Hematopoietic multipotent progenitor cell treated with erythropoietin and hydrocortisone succinate and interleukin-3 and kit ligand, for 8 days (in vitro differentiated cells): ENCODE data around the gene SKI.
A peak's percentile ranks its signal among the peaks of the same experiment; 100 is the strongest.

Source experiments
- DNase-seq: peaks from one replicate; pipeline ENCODE4 v3.0.0-alpha.2; 2015

The SKI gene

DNA sequence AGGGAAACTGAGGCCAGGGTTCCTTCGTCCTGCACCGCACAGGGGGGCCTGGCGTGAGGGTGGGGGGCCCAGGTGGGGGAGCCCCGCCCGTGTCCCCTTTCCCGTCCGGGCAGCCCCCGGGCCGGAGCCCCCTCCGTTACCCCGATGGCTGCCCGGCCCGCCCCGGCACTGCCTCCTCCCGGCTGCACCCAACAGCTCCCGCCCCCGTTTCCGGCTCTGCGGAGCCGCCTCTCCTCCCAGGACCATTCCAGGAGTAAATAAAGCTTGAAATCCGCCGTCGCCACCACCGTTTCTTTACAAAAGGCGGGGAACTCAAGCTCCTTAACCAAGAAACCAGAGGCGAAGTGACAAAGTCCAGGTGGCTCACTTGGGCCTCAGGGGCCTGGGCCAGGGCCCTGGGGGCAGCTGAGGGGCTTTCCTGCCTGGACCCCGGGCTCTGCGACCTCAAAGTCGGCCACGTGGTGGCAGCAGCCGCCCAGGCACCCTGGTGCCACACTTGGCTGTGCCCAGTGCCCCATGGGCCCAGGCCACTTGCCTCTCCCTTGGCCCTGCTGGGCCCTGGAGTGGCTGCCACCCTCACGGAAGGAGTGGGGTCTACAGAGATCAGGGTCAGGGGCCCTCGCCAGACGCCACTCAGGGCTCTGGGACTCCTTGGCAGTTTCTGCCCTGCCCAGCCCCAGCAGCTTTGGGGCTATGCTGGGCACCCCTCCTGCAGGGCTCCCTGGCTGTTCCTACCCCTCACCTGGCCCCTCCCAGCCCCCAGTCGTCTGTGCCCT is 33.0 kb upstream of the SKI start:
- peak; percentile 86 for DNase-seq

DNA sequence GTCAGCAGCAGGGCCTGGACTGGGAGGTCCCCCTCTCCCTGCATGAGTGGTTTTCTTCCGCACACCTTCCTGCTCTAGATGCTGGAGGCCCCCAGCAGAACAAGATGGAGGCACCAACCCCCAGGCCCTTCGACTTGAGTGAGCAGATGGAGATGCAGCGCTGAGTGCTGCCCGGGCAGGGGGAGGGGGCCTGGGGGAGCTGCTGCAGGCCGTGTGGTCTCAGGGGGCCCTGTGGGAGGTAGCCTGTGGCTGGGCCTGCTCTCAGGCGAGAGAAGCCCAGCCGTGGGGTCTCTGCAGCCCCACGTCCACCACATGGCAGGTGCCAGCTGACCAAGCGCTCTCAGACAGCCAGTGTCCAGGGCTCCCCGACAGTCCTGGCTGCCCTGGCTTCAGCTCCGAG is 32.3 kb upstream of the SKI start:
- DNase-seq, result no peak

DNA sequence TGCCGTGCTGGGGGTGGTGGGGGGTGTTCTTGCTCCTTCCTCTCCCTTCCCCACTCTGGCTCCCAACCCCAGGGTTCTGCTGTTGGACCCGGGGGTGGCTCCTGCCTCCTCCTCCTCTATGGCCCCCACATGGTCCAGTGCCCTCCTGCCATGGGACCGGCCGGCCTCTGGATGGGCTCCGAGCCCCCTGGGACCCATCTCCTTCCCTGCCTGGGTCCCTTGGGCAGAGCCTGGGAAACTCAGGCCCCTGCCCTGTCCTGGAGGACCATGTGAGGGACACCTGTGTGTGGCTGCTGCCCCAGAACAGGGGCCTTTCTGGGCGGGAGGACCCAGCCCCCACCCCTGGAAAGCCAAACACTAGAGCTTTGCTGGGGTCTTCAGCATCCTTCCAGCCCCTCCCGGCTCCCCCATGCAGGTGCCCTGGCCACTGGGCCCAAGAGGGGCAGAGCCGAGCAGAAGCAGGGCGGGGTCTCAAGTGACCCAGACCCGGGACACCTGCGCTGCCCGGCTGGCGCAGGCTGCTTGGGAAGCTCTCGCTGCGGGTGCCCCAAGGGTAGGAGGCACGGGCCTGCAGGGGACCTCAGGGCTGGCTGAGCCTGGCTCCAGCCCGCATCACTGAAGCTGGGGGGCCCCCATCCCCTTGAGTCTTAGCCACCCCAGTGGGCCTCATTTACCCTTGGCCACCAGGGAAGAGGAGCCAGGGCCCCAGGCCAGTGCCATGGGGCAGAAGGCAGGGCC is 31.0 kb upstream of the SKI start:
- DNase-seq, result no peak

DNA sequence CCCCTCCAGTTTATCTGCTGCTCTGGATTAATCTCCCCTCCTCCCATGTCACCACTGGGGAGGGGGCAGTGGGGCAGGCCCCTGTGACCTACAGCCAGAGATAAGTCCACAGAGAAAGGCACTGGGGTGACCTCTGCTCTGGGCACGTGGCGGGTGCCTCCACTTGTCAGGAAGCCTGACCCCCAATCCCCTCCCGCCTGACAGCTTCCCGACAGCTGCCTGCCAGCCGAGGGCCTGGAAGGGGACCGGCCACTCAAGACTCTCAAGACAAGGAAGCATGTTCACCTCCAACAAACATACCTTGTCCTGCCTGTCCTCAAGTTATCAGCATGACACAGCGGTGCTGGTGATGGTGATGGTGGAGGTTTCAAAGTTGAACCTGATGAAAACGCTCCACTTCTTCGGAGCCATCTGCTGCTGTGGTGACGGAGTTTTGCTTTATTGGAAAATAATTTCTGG is 30.4 kb upstream of the SKI start:
- DNase-seq, result no peak

DNA sequence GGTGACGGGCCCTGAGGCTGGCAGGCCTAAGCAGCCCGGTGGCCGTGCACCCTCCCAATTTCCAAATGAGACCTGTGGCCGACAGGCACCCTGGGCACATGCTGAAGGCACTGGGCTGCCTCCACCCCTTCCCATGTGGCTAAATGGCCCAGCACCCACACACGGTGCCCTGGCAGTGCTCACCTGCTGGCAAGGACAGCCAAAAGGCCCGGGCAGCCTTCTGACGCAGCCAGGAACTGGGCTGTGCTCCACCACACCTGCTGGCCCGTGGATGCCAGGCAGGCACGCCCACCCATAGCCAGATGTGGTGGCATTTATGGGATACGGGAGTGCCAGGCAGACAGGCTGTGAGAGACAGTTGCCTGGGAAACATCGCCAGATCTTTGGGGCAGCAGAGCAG is 29.5 kb upstream of the SKI start:
- no peak for DNase-seq

DNA sequence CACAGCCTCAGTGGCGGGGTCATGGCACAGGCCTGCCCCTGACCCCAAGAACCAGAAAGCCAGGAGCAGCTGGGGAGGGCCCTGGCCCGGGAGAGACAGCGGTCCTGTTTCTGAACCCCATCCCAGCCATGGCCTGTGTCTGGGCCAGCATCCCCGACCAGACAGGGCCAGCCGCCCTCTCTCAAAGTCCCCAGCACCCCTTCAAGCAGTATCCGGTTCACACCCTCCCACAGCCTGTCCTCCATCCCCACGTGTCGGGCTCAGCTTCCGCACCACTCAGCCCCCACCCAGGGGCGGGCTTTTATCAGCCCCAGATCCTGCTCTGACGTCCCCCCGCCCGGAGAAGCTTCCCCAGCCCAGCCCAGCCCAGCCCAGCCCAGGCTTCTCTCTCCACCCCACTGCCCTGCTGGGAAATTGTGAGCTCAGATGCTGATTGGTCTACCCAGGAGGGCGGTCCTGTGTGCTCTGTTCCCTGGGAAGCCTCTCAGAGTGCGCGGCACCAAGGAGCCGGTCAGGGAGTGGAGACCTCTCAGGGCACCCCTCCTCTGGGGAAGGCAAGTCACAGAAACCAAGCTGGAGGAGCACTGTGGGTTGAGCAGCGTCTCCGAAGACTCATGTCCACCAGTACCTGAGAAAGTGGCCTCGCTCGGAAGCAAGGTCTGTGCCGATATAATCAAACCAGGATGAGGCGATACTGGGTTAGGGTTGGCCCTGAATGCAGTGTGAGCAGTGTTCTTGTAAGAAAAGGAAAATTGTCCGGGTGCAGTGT is 28.9 kb upstream of the SKI start:
- DNase-seq, result peak; percentile 96

DNA sequence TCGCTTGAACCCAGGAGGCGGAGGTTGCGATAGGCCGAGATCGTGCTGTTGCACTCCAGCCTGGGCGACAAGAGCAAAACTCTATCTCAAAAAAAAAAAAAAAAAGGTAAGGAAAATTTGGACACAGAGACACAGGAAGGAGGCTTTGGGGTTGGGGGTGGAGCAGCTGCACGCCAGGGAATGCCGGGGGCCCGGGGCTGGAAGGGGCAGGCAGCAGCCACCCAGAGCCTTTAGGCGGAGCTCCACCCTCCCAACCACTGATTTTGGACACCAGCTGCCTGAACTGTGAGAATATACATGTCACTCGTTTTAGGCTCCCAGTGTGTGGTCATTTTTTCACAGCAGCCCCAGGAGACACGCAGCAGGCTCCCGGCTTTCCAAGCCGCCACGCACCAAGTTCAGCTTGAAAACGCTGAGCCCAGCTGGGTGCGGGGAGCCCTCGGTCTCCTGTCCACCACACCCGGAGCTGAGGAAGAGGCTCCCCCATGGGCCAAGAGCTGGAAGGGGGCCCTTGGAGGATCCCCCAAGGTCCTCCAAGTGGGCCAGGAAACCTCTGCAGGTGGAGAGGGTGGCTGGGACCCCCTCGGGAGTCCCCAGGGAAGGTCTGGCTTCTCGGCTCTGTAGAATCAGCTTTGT is 27.7 kb upstream of the SKI start:
- DNase-seq, result no peak

DNA sequence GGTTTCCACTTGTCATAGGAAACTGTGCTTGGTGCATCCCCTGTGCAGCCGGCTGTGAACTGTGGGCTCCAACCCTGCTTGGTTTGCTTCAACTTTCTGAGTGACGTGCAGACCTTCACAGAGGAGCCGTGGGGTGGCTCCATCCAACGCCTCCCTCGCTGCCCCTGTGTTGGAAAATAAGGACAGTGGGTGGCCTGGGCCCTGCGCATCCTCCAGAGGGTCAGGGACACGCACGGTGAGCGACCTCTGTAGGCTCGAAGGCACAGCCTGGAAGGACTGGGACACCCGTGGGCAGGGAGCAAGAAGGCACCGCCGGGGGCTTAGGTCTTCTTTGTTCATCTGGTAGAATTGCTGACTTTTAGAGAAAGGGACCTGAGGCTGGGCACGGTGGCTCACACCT is 27.1 kb upstream of the SKI start:
- DNase-seq, result no peak

DNA sequence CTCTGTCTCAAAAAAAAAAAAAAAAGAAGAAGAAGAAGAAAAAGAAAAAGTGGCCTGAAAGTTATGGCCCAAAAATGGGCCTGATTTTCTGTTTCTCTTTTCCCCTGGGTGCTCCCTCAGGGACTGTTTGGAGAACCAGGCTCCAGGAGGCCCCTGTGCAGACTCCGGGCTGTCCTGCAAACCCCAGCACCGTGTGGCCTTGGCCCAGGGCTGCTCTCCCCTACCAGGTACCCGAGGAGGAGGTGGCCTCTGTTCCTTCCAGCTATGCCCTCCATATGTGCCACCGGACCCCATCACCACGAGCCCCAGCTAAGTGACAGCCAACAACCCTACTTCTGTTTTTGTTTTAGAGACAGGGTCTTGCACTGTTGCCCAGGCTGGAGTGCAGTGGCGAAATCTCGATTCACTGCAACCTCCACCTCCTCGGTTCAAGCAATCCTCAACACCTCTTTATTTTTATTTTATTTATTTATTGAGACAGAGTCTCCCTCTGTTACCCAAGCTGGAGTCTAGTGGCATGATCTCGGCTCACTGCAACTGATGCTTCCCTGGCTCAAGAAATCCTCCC is 26.0 kb upstream of the SKI start:
- DNase-seq, result no peak

DNA sequence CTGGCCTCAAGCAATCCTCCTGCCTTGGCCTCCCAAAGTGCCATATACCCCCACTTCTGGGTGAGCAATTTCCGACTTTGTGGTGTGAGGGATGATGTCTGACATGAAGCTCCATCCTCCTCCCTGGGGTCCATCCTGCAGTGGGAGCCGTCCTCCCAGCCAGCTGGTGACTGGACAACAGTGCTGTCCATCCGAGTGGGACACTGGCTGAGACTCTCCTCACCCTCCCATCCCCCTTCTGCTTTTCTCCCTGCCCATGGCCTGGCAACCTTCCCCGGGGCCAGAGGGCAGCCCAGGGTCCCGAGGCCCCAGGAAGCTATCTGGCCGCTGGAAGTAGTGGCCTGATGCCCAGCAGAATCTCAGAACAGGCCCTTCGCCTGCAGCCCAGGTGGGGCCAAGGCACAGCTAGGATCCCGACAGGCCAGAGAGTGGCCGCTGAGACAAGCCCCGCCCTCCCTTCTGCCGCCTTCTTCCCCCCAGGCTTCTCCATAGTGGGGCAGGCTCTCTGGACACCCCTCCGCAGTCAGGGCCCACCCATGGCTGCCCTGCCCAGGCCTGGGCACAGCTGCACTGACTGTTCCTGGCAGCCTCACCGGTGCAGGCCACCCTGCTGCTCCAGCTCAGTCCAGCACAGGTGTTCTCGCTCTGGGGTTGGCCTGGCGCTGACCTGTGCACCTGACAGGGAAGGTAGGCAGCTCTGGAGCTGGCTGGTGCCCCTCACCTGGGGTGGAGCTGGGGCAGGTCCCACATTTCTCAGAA is 25.1 kb upstream of the SKI start:
- no peak for DNase-seq

DNA sequence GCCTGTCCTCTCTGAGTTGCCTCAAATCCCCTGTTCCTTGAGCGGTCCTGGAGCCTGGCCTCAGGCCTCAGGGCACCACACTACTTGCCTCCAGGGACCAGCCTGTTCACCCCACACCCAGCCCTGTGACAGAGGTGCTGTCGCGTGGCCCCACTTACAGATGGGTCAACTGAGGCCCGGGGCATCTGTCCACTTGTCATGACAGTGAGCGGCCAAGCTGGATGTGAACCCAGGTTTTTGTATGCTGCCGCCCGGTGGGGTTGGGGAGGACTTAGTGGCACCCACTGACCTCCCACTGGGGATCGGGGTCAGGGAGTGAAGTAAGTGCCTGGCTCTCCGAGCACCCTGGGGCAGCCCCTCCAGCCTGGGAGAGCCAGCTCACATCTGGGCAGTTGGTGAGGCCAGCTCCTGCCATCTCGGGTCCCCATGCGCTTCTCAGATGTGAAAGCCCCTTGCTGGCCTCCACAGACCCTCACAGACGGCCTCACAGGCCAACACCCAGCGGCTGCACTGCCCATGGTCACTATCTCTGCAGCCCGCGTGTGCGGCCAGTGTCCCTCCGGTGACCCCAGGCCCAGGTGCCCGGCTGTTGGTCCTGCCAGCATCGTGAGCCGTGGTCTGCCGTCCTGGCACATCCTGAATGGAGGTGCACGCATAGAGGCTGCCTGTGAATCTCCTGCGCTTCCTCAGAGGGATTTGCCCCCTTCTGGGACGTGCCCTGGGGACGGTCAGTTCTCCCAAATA is 24.3 kb upstream of the SKI start:
- DNase-seq, result no peak

DNA sequence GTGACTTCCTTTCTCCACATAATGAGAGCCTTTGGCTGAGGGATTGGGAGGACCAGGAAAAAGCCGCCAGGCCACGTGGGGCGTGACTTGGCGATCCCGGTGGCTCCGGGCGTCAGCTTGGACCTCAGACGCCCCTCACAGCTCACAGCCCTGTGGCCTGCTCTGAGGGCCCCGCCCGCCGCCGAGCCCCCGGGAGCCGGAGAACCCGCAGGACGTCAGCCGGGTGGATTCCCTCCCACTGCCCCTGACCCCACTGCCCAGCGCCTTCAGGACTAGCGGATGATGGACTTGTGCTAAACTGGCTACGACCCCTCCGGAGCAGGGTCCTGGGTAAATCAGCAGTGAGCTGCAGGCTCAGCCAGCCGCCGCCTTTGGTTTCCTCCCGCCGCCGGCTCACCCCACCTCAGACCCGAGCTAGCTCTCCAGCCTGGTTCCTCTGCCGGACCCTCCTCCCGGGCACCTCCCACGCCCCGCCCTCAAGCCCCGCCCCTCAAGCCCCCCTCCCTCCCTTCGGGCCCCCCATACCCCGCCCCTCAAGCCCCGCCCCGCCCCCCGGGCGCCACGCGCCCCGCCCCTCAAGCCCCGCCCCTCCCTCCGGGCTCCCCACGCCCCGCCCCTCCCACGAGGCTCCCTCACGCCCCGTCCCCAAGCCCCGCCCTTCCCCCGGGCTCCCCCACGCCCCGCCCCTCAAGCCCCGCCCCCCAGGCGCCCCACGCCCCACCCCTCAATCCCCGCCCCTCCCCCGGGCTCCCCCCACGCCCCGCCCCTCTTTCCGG is 23.5 kb upstream of the SKI start:
- DNase-seq, result peak; percentile 67

DNA sequence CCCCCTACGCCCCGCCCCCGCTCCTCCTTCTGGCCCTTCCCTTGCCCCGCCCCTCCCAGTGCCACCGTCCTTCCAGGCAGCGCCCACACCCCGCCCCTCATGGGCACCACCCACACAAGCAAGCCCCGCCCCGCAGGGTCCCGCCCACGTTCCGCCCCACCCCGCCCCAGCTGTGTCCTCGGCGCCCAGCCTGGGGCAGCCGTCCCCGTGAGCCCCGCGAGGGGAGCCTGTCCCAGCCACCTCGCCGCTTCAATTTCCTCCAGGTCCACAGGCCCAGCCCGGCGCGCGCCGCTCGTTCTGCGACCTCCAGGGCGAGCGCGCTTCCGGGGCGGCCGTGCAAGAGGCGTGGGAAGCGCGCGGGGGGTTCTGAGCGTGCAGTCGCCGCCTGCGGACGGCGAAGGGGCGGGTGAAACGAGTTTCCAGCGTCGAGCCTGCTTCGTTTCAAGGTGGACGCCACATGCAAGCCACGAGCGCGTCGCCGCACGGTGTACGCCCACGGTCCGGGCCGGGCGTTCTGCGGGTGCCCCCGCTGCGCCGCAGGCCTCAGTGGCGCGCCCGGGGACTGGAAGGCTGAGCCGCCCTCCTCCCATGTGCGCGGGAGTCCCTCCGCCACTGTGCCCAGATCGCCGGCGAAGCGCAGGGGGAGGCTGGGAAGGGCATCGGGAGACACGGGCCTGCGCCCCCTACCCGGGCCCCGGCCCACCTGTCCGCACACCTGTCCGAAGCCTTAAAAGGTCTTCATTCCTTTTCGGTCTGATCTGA is 22.7 kb upstream of the SKI start:
- peak; percentile 84 for DNase-seq

DNA sequence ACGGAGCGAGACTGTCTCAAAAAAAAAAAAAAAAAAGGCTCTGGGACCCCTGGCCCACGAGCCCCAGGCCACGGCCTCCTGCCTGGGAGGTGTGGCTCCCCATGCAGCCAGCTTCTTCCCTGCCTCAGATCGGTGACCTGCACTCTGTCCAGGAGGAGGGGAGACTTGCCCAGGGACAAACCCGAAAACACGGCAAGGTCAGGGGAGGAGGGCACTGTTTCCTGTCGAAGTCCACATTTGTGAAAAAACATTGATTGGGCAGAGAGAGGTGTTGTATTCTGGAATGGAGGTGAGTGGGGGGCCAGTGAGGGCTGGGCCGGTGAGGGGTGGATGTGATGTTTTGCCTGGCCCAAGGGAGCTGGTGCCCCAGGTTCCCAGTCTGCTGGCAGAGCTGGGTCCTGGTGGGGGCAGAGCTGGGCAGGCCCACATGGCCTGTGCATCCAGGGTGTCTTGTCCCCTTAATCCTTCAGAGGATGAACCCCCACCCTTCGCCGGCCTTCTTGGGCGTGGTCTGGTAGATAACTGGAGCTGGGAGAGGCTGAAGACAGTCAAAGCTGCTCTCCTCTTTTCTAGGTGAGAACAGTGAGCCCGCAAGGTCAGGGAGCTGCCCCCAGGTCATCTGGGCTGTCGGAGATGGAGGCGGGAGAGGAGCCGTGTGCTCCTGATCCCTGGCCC is 21.2 kb upstream of the SKI start:
- peak; percentile 77 for DNase-seq

DNA sequence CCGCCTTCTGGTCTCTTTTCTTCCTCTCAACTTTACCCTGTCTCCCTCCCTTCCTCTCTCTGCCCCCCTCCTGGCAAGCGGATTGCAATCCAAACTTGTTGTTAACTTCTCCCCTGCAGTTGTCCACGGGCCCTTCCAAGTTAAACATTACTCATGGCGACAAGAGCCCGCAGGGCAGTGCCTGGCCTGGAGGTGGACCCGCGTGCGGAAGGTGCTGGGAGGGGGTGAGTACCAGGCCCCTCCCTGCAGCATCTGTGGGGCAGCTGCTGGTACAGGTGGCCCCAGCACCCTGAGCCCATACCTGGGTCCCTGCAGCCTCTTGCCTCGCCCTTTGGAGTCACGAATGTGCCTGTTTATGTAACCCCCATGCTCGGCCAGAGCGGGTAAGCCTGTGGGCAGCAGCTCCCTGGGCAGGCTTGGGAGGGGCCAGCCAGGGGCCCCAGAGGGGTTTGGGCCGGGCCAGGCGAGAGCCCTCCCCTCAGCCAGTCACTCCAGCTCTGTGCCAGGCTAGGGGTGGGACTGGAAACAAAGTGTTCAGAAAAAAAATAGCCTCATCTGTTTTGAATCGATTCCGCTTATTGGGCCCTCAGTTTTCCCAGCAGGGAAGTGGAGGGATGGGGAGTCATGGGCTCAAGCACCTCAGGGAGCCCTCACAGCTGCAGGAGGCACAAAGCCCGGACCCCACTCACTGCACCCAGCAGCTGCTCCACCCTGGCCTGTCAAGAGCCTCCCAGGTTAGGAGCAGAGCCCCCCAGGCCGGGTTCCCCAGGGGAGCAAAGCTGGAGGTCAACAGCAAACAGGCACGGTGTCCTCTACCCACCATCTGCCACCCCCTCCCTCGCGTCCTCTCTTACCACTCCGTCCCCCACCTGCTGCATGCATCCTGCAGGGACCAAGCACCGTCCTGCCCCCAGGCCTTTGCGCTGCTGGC is 19.5 kb upstream of the SKI start:
- DNase-seq, result no peak

DNA sequence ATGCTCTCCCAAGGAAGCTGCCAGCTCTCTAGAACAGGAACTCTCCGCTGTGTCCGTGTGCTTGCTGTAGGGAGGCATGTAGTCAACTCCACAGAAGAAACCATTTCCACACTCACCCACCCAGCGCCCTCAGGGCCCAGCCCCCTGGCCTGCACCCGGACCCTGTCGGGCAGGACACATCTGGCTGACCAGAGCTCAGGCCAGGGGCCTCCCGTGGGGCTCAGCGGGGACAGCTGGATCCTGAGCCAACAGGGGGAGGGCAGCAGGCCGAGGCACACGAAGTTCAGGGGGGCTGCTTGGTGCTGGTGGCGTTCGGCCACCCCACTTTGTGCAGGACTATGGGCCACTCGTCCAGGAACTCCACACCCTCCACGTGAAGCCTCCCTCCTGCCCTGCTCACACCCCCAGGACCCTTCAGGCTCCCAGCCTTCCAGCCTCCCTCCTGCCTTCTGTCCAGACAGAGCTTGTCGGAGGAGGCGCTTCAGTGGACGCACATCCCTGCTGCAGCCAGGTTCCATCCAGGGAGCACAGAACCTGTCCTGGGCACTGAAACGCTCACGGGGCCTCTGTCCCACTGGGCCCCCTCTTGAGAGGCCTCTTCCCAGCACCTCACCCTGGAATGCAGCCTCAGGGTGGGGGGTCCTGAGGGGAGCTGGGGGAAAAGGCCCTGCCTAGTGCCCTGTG is 18.6 kb upstream of the SKI start:
- no peak for DNase-seq

DNA sequence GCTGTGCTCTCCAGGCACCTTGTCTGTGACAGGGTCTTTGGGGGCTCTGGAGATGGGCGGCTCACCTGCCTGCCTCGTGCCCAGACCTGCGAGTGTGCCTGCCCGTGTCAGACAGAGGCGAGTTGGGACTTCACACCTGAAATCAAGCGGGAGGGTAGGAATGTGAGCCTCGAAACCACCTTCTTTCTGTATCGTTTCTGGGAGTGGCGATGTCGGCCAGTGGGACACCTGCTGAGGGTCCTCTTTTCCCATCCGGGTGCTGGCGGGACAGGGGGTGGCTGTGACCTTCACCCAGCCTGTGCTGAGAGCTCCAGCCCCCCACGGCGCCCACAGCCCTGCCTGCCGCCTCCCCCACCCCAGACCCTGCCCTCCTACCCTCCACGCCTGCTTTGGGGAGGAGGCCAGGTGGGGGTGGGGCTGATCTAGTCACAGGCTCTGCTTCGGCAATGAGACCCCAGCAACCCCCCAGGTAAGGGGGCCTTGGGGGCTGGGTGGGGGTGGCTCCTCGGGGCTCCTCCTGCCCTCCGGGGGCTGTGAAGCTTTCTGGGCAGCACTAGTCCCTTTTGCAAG is 17.9 kb upstream of the SKI start:
- no peak for DNase-seq
